ENCODE data around the gene HPCAL4.

Gene HPCAL4

GRCh38 chr1:39726600-39726999, 35.4 kb upstream of the HPCAL4 start:
- Histone ChIP-seq H3K9me3 (ENCODE audit: control insufficient read depth, insufficient read depth, low read depth, low read length) (no peaks in the 10 kb centered on the region), H3K27ac (ENCODE audit: extremely low read depth, low read depth, low read length) (no peak overlapping the region), H3K36me3 (ENCODE audit: control insufficient read depth in 2 of 2, insufficient read depth in 1 of 2, low read length in 2 of 2) (no peaks in the 10 kb centered on the region), H3K4me1 (ENCODE audit: control insufficient read depth, insufficient read depth, low read length) (no peaks in the 10 kb centered on the region), H3K4me3 (ENCODE audit: low read depth, low read length) (no peak overlapping the region)
- ChIA-PET POLR2A (interaction anchor here (1.2 kb wide), 1 partner anchor 12 kb away, joined by 3 read pairs; the partner anchor contains the start of gene PPIE), CTCF (interaction anchor here (0.8 kb wide), 1 partner anchor 10 kb away, joined by 3 read pairs; no protein-coding TSS in a partner anchor)
- TF ChIP-seq, protein P1, sequence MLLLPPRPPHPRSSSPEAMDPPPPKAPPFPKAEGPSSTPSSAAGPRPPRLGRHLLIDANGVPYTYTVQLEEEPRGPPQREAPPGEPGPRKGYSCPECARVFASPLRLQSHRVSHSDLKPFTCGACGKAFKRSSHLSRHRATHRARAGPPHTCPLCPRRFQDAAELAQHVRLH (tag by site-specific recombination; IDR thresholded peaks at IDR 0.05): no peak
- TF ChIP-seq ZBTB10 (tag by site-specific recombination; IDR thresholded peaks at IDR 0.05) (no peak), ZNF155 (tag by site-specific recombination; IDR thresholded peaks at IDR 0.05) (no peak)

GRCh38 chr1:39722495-39722894, 31.3 kb upstream of the HPCAL4 start:
- Histone ChIP-seq H3K4me3 (ENCODE audit: low read depth, low read length) (no peak overlapping the region), H3K4me1 (ENCODE audit: control insufficient read depth, insufficient read depth, low read length) (no peaks in the 10 kb centered on the region), H3K36me3 (ENCODE audit: control insufficient read depth in 2 of 2, insufficient read depth in 1 of 2, low read length in 2 of 2) (no peaks in the 10 kb centered on the region), H3K27ac (ENCODE audit: extremely low read depth, low read depth, low read length) (no peak overlapping the region), H3K9me3 (ENCODE audit: control insufficient read depth, insufficient read depth, low read depth, low read length) (no peaks in the 10 kb centered on the region)
- TF ChIP-seq ZNF112 (tag by site-specific recombination; IDR thresholded peaks at IDR 0.05) (peak; percentile 2; the same call in 1 of the 2 replicates), ZNF514 (tag by site-specific recombination; IDR thresholded peaks at IDR 0.05) (no peak)
- ChIA-PET CTCF (interaction anchor here (0.6 to 0.8 kb wide), 2 partner anchors 114 to 613 kb away, joined by 3 read pairs; no protein-coding TSS in a partner anchor), POLR2A (no interaction called here)

DNA sequence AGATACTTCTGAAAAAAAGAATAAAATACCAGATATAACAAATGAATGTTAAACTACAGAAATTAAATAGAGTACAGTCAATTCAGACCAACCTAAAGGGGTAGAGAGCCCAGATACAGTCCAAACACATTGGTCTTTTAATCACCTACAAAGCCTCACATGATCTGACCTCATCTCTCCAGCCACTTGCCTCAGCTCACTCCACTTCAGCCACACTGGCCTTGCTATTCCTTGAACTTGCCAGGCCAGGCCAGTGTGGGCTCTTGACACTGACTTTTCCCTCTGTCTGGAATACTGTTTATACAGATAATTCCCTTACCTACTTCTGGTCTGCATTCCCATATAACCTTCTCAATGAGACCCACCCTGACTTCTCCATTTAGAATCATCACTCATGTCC, 30.4 kb upstream of the HPCAL4 start:
- ChIA-PET CTCF (interaction anchor here (2.2 to 5.8 kb wide), 2 partner anchors 19 to 116 kb away, joined by 20 to 41 read pairs; no protein-coding TSS in a partner anchor), POLR2A (no interaction called here)
- no peaks in the 10 kb centered on the region for H3K36me3 ChIP-seq (ENCODE audit: control insufficient read depth in 2 of 2, insufficient read depth in 1 of 2, low read length in 2 of 2)

More for the DNA sequence above, 30.4 kb upstream of the HPCAL4 start:
- Histone ChIP-seq H3K27ac (ENCODE audit: extremely low read depth, low read depth, low read length) (no peak overlapping the region), H3K9me3 (ENCODE audit: control insufficient read depth, insufficient read depth, low read depth, low read length) (no peaks in the 10 kb centered on the region), H3K4me1 (ENCODE audit: control insufficient read depth, insufficient read depth, low read length) (no peaks in the 10 kb centered on the region), H3K4me3 (ENCODE audit: low read depth, low read length) (no peak overlapping the region)
- TF ChIP-seq ZBTB17 (tag by site-specific recombination; IDR thresholded peaks at IDR 0.05) (peak; percentile 43), REST (tag by site-specific recombination; IDR thresholded peaks at IDR 0.05) (no peak)

All from HEK293 (cell line).